VCaP (cell line): ENCODE data around the gene CDH11.

Experiments
- H3K27ac ChIP-seq: fragments of 450-650 bp; 2 replicates; pipeline ENCODE4 v1.5.1; 2017
- TF ChIP-seq, protein P1 (sequence below): fragments of 450-650 bp; conservative IDR thresholded peaks from 2 replicates; pipeline ENCODE4 v1.5.1; 2017; ENCODE audit warnings: mild to moderate bottlenecking, moderate library complexity

Gene CDH11

DNA sequence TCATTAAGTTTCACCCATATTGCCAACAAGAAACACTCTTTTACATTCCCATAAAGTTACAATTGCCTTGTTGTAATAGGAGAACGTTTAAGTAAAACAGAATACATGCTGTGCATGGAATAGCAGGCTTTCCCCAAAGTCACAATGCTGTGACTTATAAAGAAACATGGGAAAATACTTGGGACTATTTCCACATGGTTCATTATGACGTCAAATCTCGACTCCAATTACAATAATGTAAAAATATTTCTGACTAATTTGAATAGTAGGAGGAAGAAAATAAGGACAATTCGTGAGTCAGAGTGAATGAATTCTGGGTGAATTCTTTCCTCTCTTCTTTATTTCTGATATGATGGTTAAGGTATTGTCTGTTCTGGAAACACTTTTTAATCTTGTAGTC, 52.8 kb downstream of the CDH11 start:
- TF ChIP-seq, protein P1, sequence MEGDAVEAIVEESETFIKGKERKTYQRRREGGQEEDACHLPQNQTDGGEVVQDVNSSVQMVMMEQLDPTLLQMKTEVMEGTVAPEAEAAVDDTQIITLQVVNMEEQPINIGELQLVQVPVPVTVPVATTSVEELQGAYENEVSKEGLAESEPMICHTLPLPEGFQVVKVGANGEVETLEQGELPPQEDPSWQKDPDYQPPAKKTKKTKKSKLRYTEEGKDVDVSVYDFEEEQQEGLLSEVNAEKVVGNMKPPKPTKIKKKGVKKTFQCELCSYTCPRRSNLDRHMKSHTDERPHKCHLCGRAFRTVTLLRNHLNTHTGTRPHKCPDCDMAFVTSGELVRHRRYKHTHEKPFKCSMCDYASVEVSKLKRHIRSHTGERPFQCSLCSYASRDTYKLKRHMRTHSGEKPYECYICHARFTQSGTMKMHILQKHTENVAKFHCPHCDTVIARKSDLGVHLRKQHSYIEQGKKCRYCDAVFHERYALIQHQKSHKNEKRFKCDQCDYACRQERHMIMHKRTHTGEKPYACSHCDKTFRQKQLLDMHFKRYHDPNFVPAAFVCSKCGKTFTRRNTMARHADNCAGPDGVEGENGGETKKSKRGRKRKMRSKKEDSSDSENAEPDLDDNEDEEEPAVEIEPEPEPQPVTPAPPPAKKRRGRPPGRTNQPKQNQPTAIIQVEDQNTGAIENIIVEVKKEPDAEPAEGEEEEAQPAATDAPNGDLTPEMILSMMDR: no peak
- H3K27ac ChIP-seq: no peak overlapping the region

GRCh38 chr16:65068151-65068740, 53.6 kb downstream of the CDH11 start:
- no peak overlapping the region for H3K27ac ChIP-seq
- TF ChIP-seq, protein P1: no peak

DNA sequence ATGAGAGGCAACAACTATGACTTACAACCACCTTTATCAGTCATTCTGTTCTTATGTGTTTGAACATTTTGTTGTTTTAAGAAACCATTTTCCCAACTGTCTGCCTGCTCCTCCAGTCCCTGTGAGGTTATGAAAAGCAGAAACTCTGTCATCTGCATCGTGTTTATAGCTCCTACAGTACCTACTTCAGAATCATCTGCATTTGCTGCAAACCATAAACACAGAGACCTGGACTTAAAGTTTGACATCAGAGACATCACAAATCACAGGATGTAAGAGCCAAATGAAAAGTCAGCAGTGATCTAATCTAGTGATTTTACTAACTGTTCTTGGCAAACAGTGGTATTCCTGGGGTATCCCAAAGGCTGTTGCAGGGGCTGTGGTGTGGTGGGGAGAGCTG, 55.2 kb downstream of the CDH11 start:
- TF ChIP-seq, protein P1: no peak
- H3K27ac ChIP-seq: no peak overlapping the region

DNA sequence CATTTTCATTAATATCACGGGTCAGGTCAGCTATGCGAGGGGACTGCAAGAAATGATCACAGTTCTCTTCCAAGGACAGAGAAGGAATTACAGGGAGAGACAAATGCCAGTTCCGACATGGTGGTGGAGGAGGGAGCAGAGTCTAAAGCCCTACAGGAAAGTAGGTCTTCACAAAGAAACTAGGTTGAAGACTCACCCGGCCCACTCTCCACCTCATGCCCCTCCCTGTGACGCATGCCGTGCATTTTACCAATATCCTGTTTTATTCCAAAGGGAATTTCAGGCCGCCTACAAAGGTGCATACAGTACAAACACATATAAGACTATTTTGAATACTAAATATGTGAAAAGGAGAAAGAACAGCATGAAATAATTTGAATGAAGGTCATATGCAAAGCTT, 56.8 kb downstream of the CDH11 start:
- TF ChIP-seq, protein P1: no peak
- H3K27ac ChIP-seq: no peak overlapping the region

GRCh38 chr16:65064131-65064530, 57.7 kb downstream of the CDH11 start:
- TF ChIP-seq, protein P1: no peak
- H3K27ac ChIP-seq: no peak overlapping the region

GRCh38 chr16:65062736-65063583, 58.9 kb downstream of the CDH11 start:
- H3K27ac ChIP-seq: no peak overlapping the region
- TF ChIP-seq, protein P1: no peak

- TF ChIP-seq, protein P1: no peak
- no peak overlapping the region for H3K27ac ChIP-seq
Observed at GRCh38 chr16:65061935-65062518, 59.8 kb downstream of the CDH11 start.
